NCI-H1092 (cell line): Measurements from ENCODE around the gene ACSM4.
"Not testable (repeated sequence)": the region's sequence is repeated elsewhere in the genome, so short reads cannot be mapped to it uniquely, and the experiment has no call there.

Experiments used
- DNase-seq: peaks from one replicate; lab custom pipeline; 2025; lab: John Stamatoyannopoulos, UW

The ACSM4 gene

GRCh38 chr12:7303772-7304171, at the start of gene ACSM4:
TSS of gene ACSM4 (plus strand) at chr12:7304072. CDS start at chr12:7304332, 260 bp downstream.
- DNase-seq: no peak

GRCh38 chr12:7259060-7259459, 44.8 kb upstream of the ACSM4 start:
- DNase-seq: no peak

- DNase-seq: no peak
These were observed 39.3 kb upstream of the ACSM4 start for GRCh38 chr12:7264538-7264937.

- no peak for DNase-seq
These were observed 38.6 kb upstream of the ACSM4 start for GRCh38 chr12:7265251-7265650.

- no peak for DNase-seq
These were observed 34.6 kb upstream of the ACSM4 start for GRCh38 chr12:7269273-7269672.

- DNase-seq: no peak
These were observed 31.9 kb upstream of the ACSM4 start for GRCh38 chr12:7271893-7272514.

- not testable (repeated sequence) for DNase-seq
These were observed 28.4 kb upstream of the ACSM4 start for GRCh38 chr12:7275482-7275881.

GRCh38 chr12:7282844-7283243, 21.0 kb upstream of the ACSM4 start:
- DNase-seq: no peak

- no peak for DNase-seq
These were observed 14.1 kb upstream of the ACSM4 start for GRCh38 chr12:7289743-7290142.

- DNase-seq: not testable (repeated sequence)
These were observed 13.3 kb upstream of the ACSM4 start for GRCh38 chr12:7290588-7290987.

GRCh38 chr12:7292300-7292699, 11.6 kb upstream of the ACSM4 start:
- DNase-seq: no peak

- no peak for DNase-seq
These were observed 10.2 kb upstream of the ACSM4 start for GRCh38 chr12:7293670-7294069.

GRCh38 chr12:7295529-7295928, 8.3 kb upstream of the ACSM4 start:
- DNase-seq: no peak

GRCh38 chr12:7297865-7298264, 6.0 kb upstream of the ACSM4 start:
- DNase-seq: no peak

GRCh38 chr12:7302266-7302986, 1.4 kb upstream of the ACSM4 start:
- no peak for DNase-seq

- DNase-seq: no peak
These were observed 642 bp upstream of the ACSM4 start for GRCh38 chr12:7303230-7303629.

- no peak for DNase-seq
These were observed 584 bp downstream of the ACSM4 start for GRCh38 chr12:7304456-7304855.

- DNase-seq: no peak
These were observed 6.2 kb downstream of the ACSM4 start for GRCh38 chr12:7310070-7310469.

- DNase-seq: no peak
These were observed 16.1 kb downstream of the ACSM4 start for GRCh38 chr12:7319930-7320329.

GRCh38 chr12:7321624-7322023, 17.8 kb downstream of the ACSM4 start:
- no peak for DNase-seq

- no peak for DNase-seq
These were observed 18.7 kb downstream of the ACSM4 start for GRCh38 chr12:7322599-7322998.

GRCh38 chr12:7324176-7324575, 20.3 kb downstream of the ACSM4 start:
- no peak for DNase-seq

- DNase-seq: no peak
These were observed 24.0 kb downstream of the ACSM4 start for GRCh38 chr12:7327918-7328317.

GRCh38 chr12:7337790-7338189, 33.9 kb downstream of the ACSM4 start:
- not testable (repeated sequence) for DNase-seq
